Activated T-cell treated with anti-CD3 and anti-CD28 coated beads, Interleukin-2, amount 50 U/mL, for 4 hours (primary cell): ENCODE data around the gene DDHD1. TPM values are rescaled to one million over a fixed set of nuclear protein-coding genes. Genes with fewer than 3 reads are reported as not detected.
"Not testable (repeated sequence)": the region's sequence is repeated elsewhere in the genome, so short reads cannot be mapped to it uniquely, and the experiment has no call there.

Experiments
- ATAC-seq, 2 donors: fragments of 200-7000 bp; cut with Tn5 transposase; one replicate each; pipeline ENCODE4 v1.10.0; 2021
- DNase-seq: peaks from one replicate; pipeline ENCODE4 v3.0.0-alpha.2; 2020
- H3K27me3 Mint-ChIP-seq: one replicate; pipeline ENCODE4 v1.8.0; 2021; ENCODE audit warnings: low read depth, mixed read lengths
- H3K36me3 Mint-ChIP-seq: one replicate; pipeline ENCODE4 v1.8.0; 2022; ENCODE audit warnings: mixed read lengths; ENCODE audit not compliant: insufficient read depth
- H3K4me1 Mint-ChIP-seq: one replicate; pipeline ENCODE4 v1.8.0; 2021; ENCODE audit warnings: low read depth, mixed read lengths
- H3K4me3 Mint-ChIP-seq: one replicate; pipeline ENCODE4 v1.8.0; 2021; ENCODE audit warnings: mild to moderate bottlenecking, moderate library complexity, mixed read lengths
- H3K9me3 Mint-ChIP-seq: one replicate; pipeline ENCODE4 v1.8.0; 2021; ENCODE audit warnings: mixed read lengths
- total RNA-seq, 3 donors: library from RNA; stranded (reverse); gene quantifications; one replicate each; pipeline ENCODE4 v1.2.1, GENCODE V29; 2021

The DDHD1 gene
- total RNA-seq = 10 to 100 TPM; 35.7 to 36.8 (median 36.5) TPM

DNA sequence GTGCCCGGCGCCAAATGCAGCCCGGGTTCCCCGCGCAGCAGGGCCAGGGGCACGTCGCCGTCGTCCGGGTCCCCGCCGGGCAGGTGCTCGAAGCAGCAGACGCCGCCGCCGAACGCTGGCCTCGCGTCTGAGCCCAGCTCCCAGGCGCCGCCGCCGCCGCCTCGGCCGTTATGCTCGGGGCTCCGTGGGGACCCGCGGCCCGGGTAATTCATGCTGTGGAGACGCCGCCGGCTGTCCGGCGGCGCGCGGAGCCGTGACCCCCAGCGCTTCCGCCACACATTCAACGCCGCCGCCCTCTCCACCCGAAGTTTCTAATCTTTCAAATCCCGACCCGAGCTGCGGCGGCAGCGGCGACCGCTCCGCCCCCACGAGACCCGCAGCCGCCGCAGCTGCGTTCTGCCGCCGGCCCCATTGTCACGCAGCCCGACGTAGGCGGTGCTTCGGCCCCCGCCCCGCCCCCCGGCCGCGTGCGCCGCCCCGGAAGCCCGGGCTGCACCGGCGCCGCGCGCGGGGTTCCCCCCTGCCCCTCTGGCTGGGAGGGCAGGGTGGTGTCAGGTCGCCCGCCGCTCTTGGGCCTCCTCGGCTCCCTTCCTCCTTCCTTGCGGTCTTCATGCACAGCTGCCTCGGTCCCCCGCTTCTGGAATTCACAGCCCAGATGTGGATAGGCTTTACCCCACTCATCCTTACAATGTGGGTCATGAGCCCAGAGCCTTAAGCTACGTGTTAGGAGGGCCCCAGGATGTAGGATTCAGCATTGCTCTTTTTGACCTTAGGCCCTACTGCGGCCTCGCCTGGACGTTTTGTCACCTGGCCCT lies at the start of gene DDHD1:
Gene DDHD1, minus strand, starts transcription at position 437 of the 815 bp plus-strand sequence. Its CDS starts 225 bp downstream, at position 212.
- H3K9me3 Mint-ChIP-seq = no peaks in the 10 kb centered on the region
- no peaks in the 10 kb centered on the region for H3K27me3 Mint-ChIP-seq
- H3K4me1 Mint-ChIP-seq = peaks cover 44% of the 10 kb centered on the region
- H3K4me3 Mint-ChIP-seq = peak within 1 kb of the TSS; percentile 100
- ATAC-seq (peak; percentile 80 to 81), DNase-seq (peak; percentile 79)
- peaks cover 12% of the 10 kb centered on the region for H3K36me3 Mint-ChIP-seq

DNA sequence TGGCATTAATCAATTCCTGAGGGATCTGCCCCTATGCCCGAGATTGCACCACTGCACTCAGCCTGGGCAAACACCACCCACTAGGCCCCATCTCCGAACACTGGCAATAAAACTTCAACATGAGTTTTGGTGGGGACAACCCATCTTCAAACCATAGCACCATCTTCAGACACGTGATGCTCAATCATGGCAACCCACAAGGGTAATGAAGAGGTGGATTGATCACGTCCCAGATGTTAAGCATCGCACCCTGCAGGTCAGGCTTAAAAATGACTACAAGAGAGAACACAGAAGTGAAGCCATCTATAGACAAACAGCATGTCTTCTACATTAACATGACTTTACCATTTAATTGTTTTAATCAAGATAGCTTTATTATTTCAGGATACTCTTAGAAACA lies 42.8 kb upstream of the DDHD1 start:
- no peak for DNase-seq
- Mint-ChIP-seq H3K4me3 (no peak overlapping the region), H3K9me3 (peaks cover 9% of the 10 kb centered on the region), H3K27me3 (no peaks in the 10 kb centered on the region), H3K36me3 (no peaks in the 10 kb centered on the region), H3K4me1 (peaks cover 12% of the 10 kb centered on the region)
- ATAC-seq = no peak

DNA sequence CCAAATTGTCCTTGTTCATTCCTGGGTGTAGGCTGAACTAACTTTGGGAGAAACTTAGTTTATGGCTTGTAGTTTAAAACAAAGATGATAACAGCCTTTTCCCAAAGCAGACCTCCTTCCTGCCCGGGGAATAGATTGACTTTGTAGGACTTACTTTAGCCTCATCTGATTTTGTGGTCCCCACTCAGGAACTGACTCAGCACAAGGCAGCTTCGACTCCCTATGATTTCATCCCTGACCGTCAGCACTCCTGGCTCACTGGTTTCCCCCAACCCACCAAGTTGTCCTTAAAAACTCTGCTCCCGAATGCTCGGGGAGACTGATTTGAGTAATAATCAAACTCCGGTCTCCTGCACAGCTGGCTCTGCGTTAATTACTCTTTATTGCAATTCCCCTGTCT lies 40.1 kb upstream of the DDHD1 start:
- ATAC-seq (no peak), DNase-seq (no peak)
- no peak overlapping the region for H3K4me3 Mint-ChIP-seq

DNA sequence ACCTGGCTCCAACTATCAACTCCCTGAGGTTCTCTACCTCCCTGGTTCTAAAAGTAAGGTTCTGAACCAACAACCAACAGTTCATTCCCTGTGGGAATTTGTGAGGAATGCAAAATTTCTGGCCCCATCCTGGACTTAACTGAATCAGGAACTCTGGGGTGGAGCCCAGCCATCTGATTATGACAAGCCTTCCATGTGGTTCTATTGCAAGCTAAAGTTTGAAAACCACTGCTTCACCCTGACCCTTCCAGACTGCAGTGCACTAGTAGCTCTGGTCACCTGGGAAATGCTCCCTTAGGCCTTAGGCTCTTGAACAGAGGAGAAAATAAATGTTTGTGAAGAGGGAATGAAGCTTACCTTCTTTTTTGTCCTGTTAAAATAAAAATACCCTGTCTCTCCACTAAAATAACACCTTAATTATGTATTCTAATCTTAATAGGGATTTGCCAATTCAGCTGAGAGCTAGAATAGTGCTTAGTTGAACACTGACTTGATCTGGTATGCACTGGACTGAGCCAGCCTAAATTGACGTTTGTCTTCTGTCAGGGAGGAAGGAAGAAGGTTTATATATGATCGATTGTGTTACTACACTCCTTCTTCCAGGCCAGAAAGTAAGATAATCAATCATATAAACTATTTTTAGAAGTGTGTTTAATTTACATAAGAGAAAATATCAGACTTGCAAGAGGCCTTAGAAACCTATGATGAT lies 39.1 kb upstream of the DDHD1 start:
- DNase-seq (no peak), ATAC-seq (no peak)
- H3K36me3 Mint-ChIP-seq = no peaks in the 10 kb centered on the region
- H3K27me3 Mint-ChIP-seq = no peaks in the 10 kb centered on the region
- H3K4me1 Mint-ChIP-seq = peaks cover 15% of the 10 kb centered on the region
- no peaks in the 10 kb centered on the region for H3K9me3 Mint-ChIP-seq
- no peak overlapping the region for H3K4me3 Mint-ChIP-seq

More for the DNA sequence above, 40.1 kb upstream of the DDHD1 start:
- H3K9me3 Mint-ChIP-seq = peaks cover 4% of the 10 kb centered on the region
- H3K36me3 Mint-ChIP-seq = no peaks in the 10 kb centered on the region
- H3K27me3 Mint-ChIP-seq = no peaks in the 10 kb centered on the region
- H3K4me1 Mint-ChIP-seq = peaks cover 15% of the 10 kb centered on the region

DNA sequence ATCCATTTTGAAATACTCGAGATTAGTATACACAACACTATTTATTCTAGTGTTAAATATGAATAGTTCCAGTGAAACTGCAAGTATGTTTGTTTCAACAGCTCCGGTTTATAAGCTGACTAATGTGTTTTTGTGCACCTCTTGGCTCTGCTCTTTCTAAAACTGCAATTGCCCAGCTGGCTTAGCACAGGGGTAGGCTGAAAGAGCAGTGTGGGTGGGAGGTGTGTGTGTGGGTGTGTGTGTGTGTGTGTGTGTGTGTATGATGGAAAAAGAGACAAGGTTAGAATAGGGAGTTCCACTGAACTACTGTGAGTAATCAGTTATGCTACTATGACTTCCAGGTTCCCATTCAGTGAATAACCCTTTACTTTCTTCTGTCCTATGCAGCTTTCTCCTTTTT lies 37.8 kb upstream of the DDHD1 start:
- Mint-ChIP-seq H3K4me3 (no peak overlapping the region), H3K9me3 (no peaks in the 10 kb centered on the region), H3K36me3 (no peaks in the 10 kb centered on the region), H3K27me3 (no peaks in the 10 kb centered on the region), H3K4me1 (peaks cover 18% of the 10 kb centered on the region)
- peak; percentile 98 to 99 for ATAC-seq
- DNase-seq = no peak

DNA sequence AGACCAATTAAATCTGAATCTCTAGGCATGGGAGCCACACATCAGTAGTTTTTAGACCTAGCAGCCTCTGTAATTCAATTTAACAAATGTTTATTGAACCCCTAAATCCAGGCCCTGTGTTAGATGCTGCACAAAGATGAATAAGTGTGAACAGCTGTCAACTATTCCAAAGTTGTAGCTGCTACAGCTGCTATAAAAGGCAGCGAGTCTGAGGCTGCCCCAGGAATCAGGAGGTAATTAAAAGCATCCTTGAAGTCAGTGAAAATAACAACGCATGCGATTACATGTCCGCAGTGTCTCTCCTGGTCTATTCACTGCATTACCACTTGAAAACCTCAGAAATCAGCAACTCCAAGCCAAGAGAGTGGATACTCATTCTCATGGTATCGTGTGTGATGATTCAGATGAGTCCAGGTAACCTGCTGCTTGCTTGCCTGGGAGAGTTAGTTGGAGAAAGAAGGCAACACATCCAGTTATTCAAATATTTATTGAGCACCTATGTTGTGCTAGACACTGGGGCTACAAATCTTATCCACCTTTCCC lies 34.9 kb upstream of the DDHD1 start:
- Mint-ChIP-seq H3K4me3 (no peak overlapping the region), H3K36me3 (no peaks in the 10 kb centered on the region), H3K4me1 (peaks cover 21% of the 10 kb centered on the region), H3K27me3 (no peaks in the 10 kb centered on the region), H3K9me3 (no peaks in the 10 kb centered on the region)
- ATAC-seq = no peak
- no peak for DNase-seq

DNA sequence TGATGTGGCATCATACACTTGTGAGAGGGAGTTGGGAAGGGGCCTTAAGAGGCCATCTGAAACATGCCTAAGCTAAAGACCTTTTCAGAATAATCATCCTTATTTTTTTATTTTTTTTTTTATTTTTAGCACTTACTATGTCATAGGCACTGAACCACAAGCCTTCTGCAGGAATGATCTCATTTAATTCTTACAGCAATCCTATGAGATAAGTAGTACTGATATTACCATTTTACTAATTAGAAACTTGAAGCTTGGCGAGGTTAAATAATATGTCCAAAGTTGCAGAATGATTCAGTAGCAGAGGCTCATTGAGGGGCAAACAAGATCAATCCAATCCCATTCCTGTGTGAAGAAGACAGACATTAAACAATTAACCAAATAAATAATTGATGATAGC lies 33.4 kb upstream of the DDHD1 start:
- H3K4me1 Mint-ChIP-seq = peaks cover 23% of the 10 kb centered on the region
- no peaks in the 10 kb centered on the region for H3K27me3 Mint-ChIP-seq
- no peak for ATAC-seq
- no peaks in the 10 kb centered on the region for H3K9me3 Mint-ChIP-seq
- H3K36me3 Mint-ChIP-seq = no peaks in the 10 kb centered on the region
- DNase-seq = no peak
- H3K4me3 Mint-ChIP-seq = no peak overlapping the region

DNA sequence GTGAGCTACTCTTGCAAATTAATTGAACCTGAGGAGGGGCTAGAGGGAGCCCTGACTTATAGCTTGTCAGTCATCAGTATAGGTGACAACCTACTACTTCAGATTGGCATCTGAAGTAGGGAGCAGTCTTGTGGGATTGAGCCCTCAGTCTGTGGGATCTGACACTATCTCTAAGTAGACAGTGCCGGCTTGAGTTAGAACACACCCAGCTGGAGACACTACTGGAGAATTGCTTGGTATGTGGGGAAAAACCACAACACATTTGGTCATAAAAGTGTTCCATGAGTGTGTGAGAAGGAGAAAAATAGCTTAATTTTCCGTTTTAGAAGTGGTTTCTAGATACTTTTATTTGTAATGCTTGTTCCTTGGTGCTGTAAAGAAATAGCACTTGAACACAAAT lies 30.5 kb upstream of the DDHD1 start:
- Mint-ChIP-seq H3K9me3 (no peaks in the 10 kb centered on the region), H3K4me3 (no peak overlapping the region), H3K27me3 (no peaks in the 10 kb centered on the region), H3K36me3 (no peaks in the 10 kb centered on the region), H3K4me1 (peaks cover 31% of the 10 kb centered on the region)
- DNase-seq (no peak), ATAC-seq (no peak)

DNA sequence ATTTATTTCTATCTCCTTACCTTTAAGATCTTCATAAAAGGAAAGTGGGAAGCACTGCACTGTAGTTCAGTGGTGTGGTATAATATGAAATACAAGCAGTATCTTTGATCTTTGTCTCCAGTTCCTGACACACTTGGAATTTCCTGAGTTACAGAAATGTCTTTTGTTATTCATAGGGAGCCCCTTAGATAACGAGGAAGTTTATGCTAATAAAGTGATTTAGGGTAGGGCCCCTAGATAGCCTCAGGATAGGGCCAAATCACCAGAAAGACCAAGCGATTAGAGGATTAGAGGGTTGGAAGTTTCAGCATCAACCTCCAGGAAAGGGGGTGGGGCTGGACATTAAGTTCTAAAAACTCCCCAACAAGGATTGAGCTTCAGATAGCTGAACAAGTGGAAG lies 29.9 kb upstream of the DDHD1 start:
- Mint-ChIP-seq H3K9me3 (no peaks in the 10 kb centered on the region), H3K4me1 (peaks cover 31% of the 10 kb centered on the region), H3K36me3 (no peaks in the 10 kb centered on the region), H3K4me3 (no peak overlapping the region), H3K27me3 (no peaks in the 10 kb centered on the region)
- ATAC-seq = no peak
- DNase-seq = no peak

DNA sequence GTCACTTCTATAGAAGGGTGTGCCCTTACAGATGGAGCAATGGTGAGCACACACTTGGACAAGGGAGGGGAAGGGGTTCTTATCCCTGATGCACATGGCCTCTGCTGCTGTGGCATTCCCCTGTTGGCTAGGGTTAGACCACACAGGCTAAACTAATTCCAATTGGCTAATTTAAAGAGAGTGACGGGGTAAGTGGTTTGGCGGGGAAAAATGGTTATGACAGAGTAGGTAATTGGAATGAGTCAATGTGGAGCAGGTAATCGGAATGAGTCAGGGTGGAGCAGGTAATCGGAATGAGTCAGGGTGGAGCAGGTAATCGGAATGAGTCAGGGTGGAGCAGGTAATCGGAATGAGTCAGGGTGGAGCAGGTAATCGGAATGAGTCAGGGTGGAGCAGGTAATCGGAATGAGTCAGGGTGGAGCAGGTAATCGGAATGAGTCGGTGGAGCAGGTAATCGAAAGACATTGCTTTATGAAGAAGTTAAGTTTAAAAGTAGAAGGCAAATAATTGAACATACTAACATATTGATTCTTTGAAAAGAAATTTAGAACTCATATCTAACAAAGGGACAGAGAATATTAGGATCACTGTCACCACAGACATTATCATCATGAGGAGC lies 28.4 kb upstream of the DDHD1 start:
- not testable (repeated sequence) for H3K9me3 Mint-ChIP-seq, H3K4me3 Mint-ChIP-seq, H3K27me3 Mint-ChIP-seq, H3K36me3 Mint-ChIP-seq, DNase-seq
- peaks cover 27% of the 10 kb centered on the region for H3K4me1 Mint-ChIP-seq
- peak; percentile 24 to 43 for ATAC-seq

DNA sequence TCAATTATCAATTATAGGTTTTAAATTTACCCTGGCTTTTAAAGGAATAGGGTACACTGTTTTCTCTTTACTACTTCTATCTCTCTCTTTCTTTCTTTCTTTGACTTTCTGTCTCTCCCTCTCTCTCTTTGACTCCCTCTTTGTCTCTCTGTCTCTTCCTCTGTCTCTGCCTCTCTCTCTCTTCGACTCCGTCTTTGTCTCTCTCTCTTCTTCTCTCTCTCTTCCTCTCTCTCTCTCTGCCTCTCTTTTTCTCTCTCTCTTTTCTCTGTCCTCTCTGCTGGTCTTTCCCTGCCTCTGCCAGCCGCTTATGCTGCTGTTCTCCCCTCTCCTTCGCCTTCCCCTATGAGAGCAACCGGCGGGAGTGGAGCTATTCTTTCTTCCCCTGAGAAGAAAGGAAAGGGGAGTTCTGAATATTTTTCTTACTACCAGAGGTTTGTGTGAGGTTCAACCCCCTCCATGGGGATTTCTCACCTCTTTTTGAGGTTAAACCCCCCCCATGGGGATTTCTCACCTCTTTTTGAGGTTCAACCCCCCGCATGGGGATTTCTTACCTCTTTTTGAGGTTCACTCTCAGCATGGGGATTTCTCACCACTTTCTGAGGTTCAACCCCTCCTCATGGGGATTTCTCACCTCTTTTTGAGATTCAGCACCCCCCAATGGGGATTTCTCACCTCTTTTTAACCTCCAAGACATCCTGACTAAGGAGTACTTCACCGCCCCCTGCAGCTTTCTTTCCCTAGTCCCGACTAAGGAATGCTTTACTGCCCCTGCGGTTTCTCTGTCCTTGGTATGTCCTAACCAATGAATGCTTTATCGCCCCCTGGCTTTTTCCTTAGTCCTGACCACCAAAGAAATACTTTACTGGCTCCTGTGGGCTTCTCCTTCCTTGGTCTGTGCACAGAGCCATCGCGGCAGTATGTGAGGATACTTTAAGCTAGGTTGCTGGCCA lies 27.4 kb upstream of the DDHD1 start:
- Mint-ChIP-seq H3K36me3 (no peaks in the 10 kb centered on the region), H3K4me3 (peak overlapping the region; percentile 47), H3K9me3 (no peaks in the 10 kb centered on the region), H3K4me1 (peaks cover 27% of the 10 kb centered on the region), H3K27me3 (no peaks in the 10 kb centered on the region)
- DNase-seq (peak; percentile 29), ATAC-seq (peak; percentile 79 to 82)

DNA sequence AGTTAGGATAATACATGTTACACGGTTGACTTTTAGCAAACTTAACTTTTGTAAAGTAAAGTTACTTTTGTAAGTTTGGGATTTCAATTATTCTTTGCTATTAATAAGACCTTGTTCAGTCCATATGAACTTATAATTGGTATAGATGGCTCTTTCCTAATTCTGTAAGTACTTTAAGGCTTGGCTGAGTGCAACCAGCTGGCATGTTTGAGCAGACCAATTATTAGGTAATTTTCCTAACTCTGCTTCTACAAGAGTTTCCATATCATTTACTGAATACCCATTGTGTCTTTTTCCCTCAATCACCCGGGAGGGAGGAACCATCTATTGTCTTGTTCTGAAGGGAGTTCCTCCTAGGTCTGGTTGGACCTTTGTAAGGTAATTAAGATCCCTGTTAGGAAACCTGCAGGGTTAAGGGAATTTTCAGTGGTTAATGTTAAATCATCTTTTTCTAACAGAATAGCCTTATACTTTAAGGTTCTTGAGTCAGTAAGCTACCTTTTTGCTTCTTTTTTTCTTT lies 26.4 kb upstream of the DDHD1 start:
- not testable (repeated sequence) for H3K4me3 Mint-ChIP-seq, H3K27me3 Mint-ChIP-seq, DNase-seq, ATAC-seq, H3K36me3 Mint-ChIP-seq, H3K9me3 Mint-ChIP-seq
- peaks cover 27% of the 10 kb centered on the region for H3K4me1 Mint-ChIP-seq

DNA sequence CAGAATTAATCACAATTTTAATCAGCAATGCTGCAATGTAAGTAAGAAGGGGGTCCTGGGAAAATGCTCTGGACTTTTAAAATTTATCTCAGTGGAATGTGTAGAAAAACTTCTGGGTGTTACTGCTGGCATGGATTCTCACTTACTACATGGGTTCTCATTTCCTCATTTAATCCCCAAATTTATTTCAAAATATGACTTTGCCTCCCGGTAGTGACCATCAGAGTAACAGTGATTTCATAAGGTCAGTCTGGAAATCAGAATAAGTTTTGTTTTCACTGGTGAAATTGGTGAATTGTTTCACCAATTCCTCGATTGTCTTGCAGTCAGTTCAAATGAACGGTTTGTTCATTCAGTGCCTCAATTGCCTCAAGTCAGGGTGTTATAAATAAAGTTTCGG lies 22.3 kb upstream of the DDHD1 start:
- Mint-ChIP-seq H3K9me3 (no peaks in the 10 kb centered on the region), H3K27me3 (no peaks in the 10 kb centered on the region), H3K4me1 (peaks cover 6% of the 10 kb centered on the region), H3K36me3 (no peaks in the 10 kb centered on the region), H3K4me3 (no peak overlapping the region)
- ATAC-seq (no peak), DNase-seq (no peak)
